GM21529 (cell line): ENCODE measurements around the gene DTNA.
"Not testable (repeated sequence)": the region's sequence is repeated elsewhere in the genome, so short reads cannot be mapped to it uniquely, and the experiment has no call there.

Experiments
- ATAC-seq: cut with Tn5 transposase; IDR thresholded peaks from one replicate; pipeline ENCODE4 v1.9.1; 2021; ENCODE audit not compliant: unreplicated experiment

Gene DTNA

GRCh38 chr18:34887881-34888580 is 177.9 kb downstream of the DTNA start:
- ATAC-seq, result no peak

- no peak for ATAC-seq
These were observed 180.5 kb downstream of the DTNA start for GRCh38 chr18:34890486-34891085.

- ATAC-seq, result no peak
These were observed 182.3 kb downstream of the DTNA start for GRCh38 chr18:34892379-34892778.

- no peak for ATAC-seq
These were observed 183.1 kb downstream of the DTNA start for GRCh38 chr18:34893239-34893638.

GRCh38 chr18:34901299-34901698 is 191.2 kb downstream of the DTNA start:
- no peak for ATAC-seq

- ATAC-seq, result no peak
These were observed 194.9 kb downstream of the DTNA start for GRCh38 chr18:34904994-34905393.

- ATAC-seq, result not testable (repeated sequence)
These were observed 196.9 kb downstream of the DTNA start for GRCh38 chr18:34906985-34907384.

- ATAC-seq, result no peak
These were observed 199.7 kb downstream of the DTNA start for GRCh38 chr18:34909637-34910364.

GRCh38 chr18:34911081-34911480 is 201.0 kb downstream of the DTNA start:
- no peak for ATAC-seq

GRCh38 chr18:34911661-34912384 is 201.7 kb downstream of the DTNA start:
- ATAC-seq, result no peak

- ATAC-seq, result no peak
These were observed 204.0 kb downstream of the DTNA start for GRCh38 chr18:34913837-34914661.

- ATAC-seq, result no peak
These were observed 204.9 kb downstream of the DTNA start for GRCh38 chr18:34915046-34915445.

GRCh38 chr18:34916539-34916938 is 206.4 kb downstream of the DTNA start:
- not testable (repeated sequence) for ATAC-seq

GRCh38 chr18:34918856-34919255 is 208.8 kb downstream of the DTNA start:
- no peak for ATAC-seq

- no peak for ATAC-seq
These were observed 211.1 kb downstream of the DTNA start for GRCh38 chr18:34921226-34921625.

GRCh38 chr18:34921811-34922385 is 211.8 kb downstream of the DTNA start:
- no peak for ATAC-seq

- not testable (repeated sequence) for ATAC-seq
These were observed 212.5 kb downstream of the DTNA start for GRCh38 chr18:34922594-34922993.

GRCh38 chr18:34923911-34924310 is 213.8 kb downstream of the DTNA start:
- no peak for ATAC-seq

GRCh38 chr18:34926683-34927082 is 216.6 kb downstream of the DTNA start:
- no peak for ATAC-seq

GRCh38 chr18:34928088-34928753 is 218.1 kb downstream of the DTNA start:
- ATAC-seq, result no peak
